Measurements from ENCODE around the gene TNS1.

The TNS1 gene

GRCh38 chr2:217909156-217909820, 93.5 kb downstream of the TNS1 start:
- FAIRE-seq, result no peak

GRCh38 chr2:217908544-217908943, 94.3 kb downstream of the TNS1 start:
- no peak for FAIRE-seq

- FAIRE-seq, result no peak
Measured at GRCh38 chr2:217907266-217907665, 95.5 kb downstream of the TNS1 start.

GRCh38 chr2:217906798-217907197, 96.0 kb downstream of the TNS1 start:
- no peak for FAIRE-seq

- no peak for FAIRE-seq
Measured at GRCh38 chr2:217905896-217906295, 96.9 kb downstream of the TNS1 start.

GRCh38 chr2:217905395-217905794, 97.4 kb downstream of the TNS1 start:
- FAIRE-seq, result no peak

GRCh38 chr2:217904614-217904965, 98.2 kb downstream of the TNS1 start:
- FAIRE-seq, result no peak

- no peak for FAIRE-seq
Measured at GRCh38 chr2:217903859-217904613, 98.8 kb downstream of the TNS1 start.

GRCh38 chr2:217903142-217903858, 99.5 kb downstream of the TNS1 start:
- no peak for FAIRE-seq

- FAIRE-seq, result no peak
Measured at GRCh38 chr2:217902379-217903141, 100.2 kb downstream of the TNS1 start.

- no peak for FAIRE-seq
Measured at GRCh38 chr2:217901835-217902378, 100.9 kb downstream of the TNS1 start.

GRCh38 chr2:217901400-217901799, 101.4 kb downstream of the TNS1 start:
- no peak for FAIRE-seq

GRCh38 chr2:217900780-217901360, 101.9 kb downstream of the TNS1 start:
- no peak for FAIRE-seq

- FAIRE-seq, result no peak
Measured at GRCh38 chr2:217900010-217900779, 102.6 kb downstream of the TNS1 start.

GRCh38 chr2:217899231-217900009, 103.4 kb downstream of the TNS1 start:
- FAIRE-seq, result no peak

- FAIRE-seq, result no peak
Measured at GRCh38 chr2:217897816-217898806, 104.7 kb downstream of the TNS1 start.

GRCh38 chr2:217897091-217897715, 105.6 kb downstream of the TNS1 start:
- no peak for FAIRE-seq

- FAIRE-seq, result no peak
Measured at GRCh38 chr2:217895070-217895635, 107.6 kb downstream of the TNS1 start.

- no peak for FAIRE-seq
Measured at GRCh38 chr2:217893440-217893839, 109.4 kb downstream of the TNS1 start.
